Upper lobe of left lung (tissue), 4 donors: ENCODE measurements around the gene SH3TC2.

Experiments
- CTCF ChIP-seq, 6 experiments: fragments of 450-650 bp in 4 of 6; fragments of 200-600 bp in 2 of 6; sonication (generic) in 2 of 6; IDR thresholded peaks; one replicate each; pipeline ENCODE4 v1.5.1; 2016 to 2019; ENCODE audit warnings: antibody characterized with exemption in 6 of 6
- POLR2A ChIP-seq, 4 donors: fragments of 450-650 bp; IDR thresholded peaks; one replicate each; pipeline ENCODE4 v1.5.1; 2016 to 2017; ENCODE audit warnings: antibody characterized with exemption in 4 of 4, mild to moderate bottlenecking in 2 of 4
- POLR2AphosphoS5 ChIP-seq, 2 donors: sonication (generic); formaldehyde crosslinking; IDR thresholded peaks; one replicate each; pipeline ENCODE4 v1.5.1; 2017; ENCODE audit warnings: antibody characterized with exemption in 2 of 2

GRCh38 chr5:149041242-149041641 is 21.6 kb downstream of the SH3TC2 start:
- TF ChIP-seq CTCF (IDR thresholded peaks at IDR 0.05) = no peak
- no peak for TF ChIP-seq POLR2AphosphoS5 (IDR thresholded peaks at IDR 0.05)
- TF ChIP-seq POLR2A (IDR thresholded peaks at IDR 0.05) = no peak
